ENCODE measurements around the gene LILRB3. TPM values are rescaled to one million over a fixed set of nuclear protein-coding genes. Genes with fewer than 3 reads are reported as not detected.
"Not testable (repeated sequence)": the region's sequence is repeated elsewhere in the genome, so short reads cannot be mapped to it uniquely, and the experiment has no call there.

Gene LILRB3
- total RNA-seq, 1 donor from 2014 or later, result 4.2 TPM

GRCh38 chr19:54209058-54209810 lies 13.6 kb downstream of the LILRB3 start:
- DNase-seq, result no peak

DNA sequence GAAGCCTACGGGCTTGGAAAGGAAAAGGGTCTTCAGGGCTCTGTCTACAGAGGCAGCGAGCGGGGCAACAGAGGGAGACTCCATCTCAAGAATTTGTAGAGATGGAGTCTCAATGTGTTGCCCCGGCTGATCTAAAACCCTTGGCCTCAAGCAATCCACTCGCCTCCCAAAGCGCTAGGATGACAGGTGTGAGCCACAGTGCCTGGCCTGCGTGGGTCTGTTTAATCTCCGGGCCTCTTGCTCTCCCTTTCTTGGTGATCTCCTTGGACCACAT lies 14.1 kb downstream of the LILRB3 start:
- DNase-seq, result no peak

GRCh38 chr19:54207983-54208783 lies 14.6 kb downstream of the LILRB3 start:
- DNase-seq, result peak; percentile 45

DNA sequence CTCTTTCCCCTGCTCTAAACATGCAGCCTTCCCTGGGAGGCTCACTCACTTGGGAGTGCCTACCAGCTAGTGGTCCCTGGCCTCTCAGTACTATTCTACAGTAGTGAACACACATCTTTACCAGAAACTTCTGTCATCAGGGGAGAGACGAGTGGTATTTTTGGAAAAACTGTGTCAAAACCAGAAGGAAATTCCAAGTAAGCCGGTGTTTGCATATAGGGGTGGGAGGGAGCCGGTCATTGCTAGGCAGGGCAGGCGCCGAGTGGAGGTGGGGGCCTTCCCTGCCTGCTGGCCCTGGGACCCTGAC lies 15.2 kb downstream of the LILRB3 start:
- DNase-seq, result no peak

- not testable (repeated sequence) for DNase-seq
Observed at GRCh38 chr19:54207193-54207592, 15.6 kb downstream of the LILRB3 start.

DNA sequence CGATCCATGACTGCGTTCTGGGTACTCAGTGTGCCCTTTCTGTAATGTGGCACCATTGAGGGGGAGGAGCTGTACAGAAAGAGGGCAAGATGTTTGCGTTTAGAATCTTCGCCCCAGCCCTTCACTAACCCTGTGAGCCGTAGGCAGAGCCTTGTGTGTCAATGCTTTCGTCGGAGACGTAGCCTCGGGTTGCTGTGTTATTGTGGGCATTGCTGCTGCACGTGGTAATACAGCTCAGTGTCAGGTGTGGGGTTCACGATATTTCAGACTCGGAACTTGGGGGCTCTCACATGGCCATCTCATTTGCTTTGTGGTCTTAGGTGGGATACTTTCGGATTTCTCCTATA lies 16.0 kb downstream of the LILRB3 start:
- no peak for DNase-seq

DNA sequence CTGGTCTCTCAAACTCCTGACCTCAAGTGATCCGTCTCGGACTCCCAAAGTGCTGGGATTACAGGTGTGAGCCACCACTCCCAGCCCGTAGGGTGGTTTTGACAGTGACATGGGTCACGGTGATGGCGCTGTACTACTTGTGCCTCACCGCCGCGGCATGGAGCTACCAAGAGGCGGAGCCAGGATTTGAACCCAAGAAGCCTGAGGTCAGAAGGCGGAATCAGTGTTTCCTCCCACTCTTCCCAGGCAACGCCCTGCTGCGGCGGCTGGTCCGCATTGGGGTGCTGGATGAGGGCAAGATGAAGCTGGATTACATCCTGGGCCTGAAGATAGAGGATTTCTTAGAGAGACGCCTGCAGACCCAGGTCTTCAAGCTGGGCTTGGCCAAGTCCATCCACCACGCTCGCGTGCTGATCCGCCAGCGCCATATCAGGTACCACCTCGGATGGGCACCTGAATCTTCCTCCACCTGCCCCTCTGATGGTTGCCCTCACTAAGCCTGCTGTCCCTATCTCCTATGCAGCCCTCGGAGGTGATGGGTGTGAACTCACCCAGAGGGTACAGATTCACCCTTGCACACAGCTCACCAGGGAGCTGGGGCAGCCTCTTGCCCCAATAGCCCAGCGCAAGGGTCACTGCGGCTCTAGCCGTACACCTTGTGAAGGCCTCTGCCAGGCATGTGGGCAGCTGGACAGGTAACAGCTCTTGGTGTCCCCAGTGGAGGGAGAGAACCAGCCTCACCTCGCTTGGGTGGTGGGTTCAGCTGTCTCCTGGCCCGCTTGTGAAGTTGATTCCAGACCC lies 16.6 kb downstream of the LILRB3 start:
- DNase-seq, result no peak

- DNase-seq, result no peak
Observed at GRCh38 chr19:54204767-54205468, 17.9 kb downstream of the LILRB3 start.

DNA sequence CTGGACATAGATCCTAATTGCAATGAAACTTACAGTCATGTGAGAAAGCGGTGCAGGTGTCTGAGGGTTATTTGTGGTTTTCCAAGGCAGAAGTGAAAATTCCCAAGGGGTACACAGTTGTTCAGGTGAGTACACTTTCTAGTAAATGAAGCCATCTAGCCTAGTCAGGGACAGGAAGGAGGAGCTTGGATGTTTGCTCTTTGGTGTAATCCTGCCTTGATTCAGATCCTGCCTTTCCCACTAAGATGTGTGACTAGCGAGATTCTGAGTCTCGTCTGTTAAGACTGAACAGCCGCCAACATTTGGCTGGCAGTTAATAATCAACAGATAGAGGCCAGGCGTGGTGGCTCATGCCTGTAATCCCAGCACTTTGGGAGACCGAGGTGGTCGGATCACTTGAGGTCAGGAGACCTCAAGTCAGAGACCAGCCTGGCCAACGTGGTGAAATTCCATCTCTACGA lies 19.6 kb downstream of the LILRB3 start:
- DNase-seq, result no peak

DNA sequence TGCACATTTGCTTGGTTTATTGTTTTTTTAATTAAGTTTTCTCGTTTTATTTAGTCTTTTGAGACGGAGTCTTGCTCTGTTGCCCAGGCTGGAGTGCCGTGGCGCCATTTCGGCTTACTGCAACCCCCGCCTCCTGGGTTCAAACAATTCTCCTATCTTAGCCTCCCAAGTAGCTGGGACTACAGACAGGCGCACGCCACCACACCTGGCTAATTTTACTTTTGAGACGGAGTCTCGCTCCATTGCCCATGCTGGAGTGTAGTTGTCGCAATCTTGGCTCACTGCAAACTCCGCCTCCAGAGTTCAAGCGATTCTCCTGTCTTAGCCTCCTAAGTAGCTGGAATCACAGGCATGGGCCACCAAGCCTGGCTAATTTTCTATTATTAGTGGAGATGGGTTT lies 20.8 kb downstream of the LILRB3 start:
- DNase-seq, result no peak

DNA sequence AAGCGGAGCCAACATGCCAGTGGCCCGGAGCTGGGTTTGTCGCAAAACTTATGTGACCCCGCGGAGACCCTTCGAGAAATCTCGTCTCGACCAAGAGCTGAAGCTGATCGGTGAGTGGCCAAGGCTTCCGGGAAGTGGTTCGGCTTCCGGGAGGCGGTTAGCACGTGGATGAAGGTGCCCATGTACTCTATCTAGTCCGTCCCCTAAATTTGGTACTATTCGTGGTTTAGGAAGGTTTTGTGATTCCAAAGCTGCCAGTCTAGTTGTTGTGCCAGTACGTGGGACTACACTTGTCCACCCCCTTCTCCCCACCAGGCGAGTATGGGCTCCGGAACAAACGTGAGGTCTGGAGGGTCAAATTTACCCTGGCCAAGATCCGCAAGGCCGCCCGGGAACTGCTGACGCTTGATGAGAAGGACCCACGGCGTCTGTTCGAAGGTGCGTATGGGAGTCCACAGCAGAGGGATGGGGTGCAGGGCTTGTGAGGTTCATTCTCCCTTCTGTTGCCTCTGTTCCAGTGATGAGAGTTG lies 21.6 kb downstream of the LILRB3 start:
- DNase-seq, result no peak

DNA sequence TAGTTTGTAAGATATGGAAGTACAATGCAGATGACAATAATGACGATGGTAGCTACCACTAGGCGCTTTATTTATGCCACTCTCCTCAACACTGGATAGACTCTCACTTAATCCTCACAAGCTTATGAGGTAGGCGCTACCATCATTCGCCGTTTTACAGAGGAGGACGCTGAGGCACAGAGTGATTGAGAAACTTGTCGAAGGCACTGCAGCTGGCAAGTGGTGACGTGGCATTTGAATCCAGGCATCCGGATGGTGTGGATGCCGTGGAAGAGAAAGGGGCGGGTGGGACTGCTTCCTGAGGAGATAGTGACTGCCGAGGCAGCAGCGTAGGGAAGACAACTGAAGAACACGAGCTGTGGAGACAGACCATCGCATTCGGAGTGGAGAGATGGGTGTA lies 23.4 kb downstream of the LILRB3 start:
- no peak for DNase-seq

DNA sequence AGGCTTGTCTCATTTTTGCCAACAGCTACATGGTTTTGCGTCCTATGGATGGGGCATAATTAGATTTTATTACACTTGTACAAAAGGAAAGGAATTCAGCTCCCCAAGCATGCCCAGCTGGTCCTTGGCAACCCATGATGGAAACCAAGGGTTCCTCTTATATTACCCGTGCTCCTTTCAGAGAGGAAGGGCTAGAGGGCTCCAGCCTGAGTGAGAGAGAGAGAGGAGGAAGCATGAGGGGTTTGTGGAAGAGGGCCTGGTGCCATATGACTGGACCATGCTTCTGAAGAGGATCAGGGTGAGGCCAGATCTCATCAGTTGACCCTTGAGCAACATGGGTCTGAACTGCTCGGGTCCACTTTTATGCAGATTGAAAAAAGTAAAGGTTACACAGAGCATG lies 25.7 kb downstream of the LILRB3 start:
- DNase-seq, result no peak

DNA sequence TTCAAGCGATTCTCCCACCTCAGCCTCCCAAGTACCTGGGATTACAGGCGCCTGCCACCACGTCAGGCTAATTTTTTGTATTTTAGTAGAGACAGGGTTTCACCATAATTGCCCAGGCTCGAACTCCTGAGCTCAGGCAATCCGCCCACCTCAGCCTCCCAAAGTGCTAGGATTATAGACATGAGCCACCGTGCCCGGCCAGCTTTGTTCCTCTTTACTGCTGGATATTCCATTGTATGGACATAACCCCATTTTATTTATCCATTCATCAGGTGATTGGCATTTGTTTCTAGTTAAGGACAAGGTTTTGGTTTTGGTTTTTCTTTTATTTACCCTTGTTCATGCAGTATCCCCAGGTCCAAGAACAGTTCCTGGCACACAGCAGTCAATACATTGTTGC lies 26.3 kb downstream of the LILRB3 start:
- no peak for DNase-seq

DNA sequence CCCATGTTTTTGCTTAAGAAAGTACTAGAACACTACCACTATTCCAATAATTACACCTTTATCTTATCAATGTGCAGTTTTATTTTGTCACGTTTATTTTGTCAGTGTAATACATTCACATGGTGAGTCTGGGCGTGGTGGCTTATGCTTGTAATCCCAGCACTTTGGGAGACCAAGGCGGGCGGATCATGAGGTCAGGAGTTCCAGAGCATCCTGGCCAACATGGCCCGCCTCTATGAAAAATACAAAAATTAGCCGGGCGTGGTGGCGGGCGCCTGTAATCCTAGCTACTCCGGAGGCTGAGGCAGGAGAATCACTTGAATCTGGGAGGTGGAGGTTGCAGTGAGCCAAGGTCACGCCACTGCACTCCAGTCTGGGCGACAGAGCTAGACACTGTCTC lies 28.3 kb downstream of the LILRB3 start:
- not testable (repeated sequence) for DNase-seq

DNA sequence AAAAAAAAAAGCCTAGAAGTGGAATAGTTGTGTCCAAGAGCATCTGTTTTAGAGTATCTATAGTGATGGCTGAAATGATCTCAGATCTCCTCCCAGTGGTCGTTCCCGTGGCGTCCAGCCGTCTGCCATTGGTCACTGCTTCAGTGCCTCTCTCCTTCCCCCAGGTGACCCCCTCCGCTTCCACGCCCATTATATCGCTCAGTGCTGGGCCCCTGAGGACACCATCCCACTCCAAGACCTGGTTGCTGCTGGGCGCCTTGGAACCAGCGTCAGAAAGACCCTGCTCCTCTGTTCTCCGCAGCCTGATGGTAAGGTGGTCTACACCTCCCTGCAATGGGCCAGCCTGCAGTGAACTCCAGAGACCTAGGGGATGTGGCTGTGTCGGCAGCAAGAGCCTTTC lies 29.8 kb downstream of the LILRB3 start:
- DNase-seq, result no peak

DNA sequence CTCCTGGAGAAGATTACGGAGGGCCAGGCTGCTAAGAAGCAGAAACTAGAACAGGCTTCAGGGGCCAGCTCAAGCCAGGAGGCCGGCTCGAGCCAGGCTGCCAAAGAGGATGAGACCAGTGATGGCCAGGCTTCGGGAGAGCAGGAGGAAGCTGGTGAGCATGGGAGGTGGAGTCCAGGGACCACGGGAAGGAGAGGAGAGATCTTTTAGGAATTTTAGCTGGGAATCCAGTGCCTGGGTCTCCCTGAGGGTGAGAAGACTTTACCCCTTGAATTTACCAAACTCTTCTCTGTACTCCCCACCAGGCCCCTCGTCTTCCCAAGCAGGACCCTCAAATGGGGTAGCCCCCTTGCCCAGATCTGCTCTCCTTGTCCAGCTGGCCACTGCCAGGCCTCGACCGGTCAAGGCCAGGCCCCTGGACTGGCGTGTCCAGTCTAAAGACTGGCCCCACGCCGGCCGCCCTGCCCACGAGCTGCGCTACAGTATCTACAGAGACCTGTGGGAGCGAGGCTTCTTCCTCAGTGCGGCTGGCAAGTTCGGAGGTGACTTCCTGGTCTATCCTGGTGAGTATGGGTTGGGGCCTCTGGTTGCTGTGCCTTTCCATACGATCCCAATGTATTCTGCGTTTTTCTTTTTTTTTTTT lies 30.9 kb downstream of the LILRB3 start:
- DNase-seq, result no peak

DNA sequence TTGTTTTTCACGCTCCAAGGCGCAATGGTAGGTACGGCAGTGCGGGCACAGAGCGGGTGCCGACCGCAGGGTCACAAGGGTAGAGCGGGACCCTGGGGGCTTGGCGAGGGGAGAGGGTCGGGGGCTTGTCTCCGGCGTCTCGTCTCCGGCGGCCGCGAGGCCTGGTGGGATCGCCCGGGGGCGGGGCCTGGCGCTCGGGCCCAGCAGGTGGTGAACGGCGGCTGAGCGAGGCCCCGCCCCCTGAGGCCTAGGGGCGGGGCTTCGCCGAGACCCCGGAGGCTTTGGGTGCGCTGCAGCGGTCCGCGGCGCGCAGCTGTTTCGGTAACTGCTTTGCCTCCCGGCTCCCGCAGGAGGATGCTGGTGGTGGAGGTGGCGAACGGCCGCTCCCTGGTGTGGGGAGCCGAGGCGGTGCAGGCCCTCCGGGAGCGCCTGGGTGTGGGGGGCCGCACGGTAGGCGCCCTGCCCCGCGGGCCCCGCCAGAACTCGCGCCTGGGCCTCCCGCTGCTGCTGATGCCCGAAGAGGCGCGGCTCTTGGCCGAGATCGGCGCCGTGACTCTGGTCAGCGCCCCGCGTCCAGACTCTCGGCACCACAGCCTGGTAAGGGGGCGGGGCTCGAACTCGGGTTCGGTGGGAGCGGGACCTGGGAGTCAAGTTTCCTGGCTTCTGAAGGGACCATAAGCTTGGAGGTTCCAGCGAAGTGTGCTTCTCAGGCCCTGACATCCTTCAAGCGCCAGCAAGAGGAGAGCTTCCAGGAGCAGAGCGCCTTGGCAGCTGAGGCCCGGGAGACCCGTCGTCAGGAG lies 31.6 kb downstream of the LILRB3 start, which contains the start of gene TSEN34:
Gene TSEN34 (plus strand): TSS at position 298 of the 800 bp plus-strand sequence. CDS start 57 bp downstream, at position 355.
- DNase-seq, result peak; percentile 86

- peak; percentile 100 for DNase-seq
Observed at GRCh38 chr19:54190503-54191010, 32.2 kb downstream of the LILRB3 start.

DNA sequence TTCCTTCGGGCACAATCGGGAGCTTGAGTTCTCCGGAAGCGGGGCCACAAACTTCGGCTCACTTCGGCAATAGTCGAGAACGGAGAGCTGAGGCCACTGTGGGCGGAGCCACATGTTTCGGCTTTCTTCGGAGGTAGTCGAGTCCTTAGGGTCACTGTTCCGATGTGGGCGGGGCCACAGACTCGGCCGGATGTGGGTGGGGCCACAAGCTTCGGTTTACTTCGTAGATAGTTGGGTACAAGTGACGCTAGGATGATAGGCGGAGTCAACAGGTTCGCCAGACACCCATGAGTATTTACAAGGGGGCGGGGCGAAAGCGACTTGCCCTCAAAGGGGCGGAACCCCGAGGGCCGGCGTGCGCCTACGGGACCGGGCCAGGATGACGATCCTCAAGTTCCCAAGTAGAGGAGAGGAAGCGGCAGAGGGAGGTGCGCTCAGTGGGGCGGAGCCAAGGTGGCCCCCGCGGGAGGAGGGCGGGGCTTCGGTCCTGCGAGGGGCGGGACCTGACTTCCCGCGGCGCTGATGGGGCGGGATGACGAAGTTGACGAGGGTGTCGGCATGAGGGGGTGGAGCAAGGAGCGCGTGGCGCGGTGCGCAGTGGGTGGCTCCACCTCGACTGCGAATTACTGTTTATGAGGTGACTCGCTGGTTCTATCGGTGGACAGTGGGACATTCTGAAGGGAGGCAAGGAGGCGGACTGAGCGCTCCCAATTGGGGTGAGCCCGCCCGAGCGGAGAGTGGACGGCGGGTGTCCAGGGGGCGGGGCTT lies 32.9 kb downstream of the LILRB3 start:
- DNase-seq, result peak; percentile 100

All from skin of body (tissue), 2 donors.